HepG2 (cell line): ENCODE data around the gene RAB2B. TPM values are rescaled to one million over a fixed set of nuclear protein-coding genes. Genes with fewer than 3 reads are reported as not detected.
A peak's percentile ranks its signal among the peaks of the same experiment; 100 is the strongest.

Source experiments
- BHLHE40 ChIP-seq: IDR thresholded peaks from 2 replicates; pipeline ENCODE4 v1.6.1; 2011; ENCODE audit warnings: low read length, improper control_type of control experiment
- E2F5 ChIP-seq: sonication (generic); formaldehyde crosslinking; conservative IDR thresholded peaks from 2 replicates; pipeline ENCODE4 v1.4.0; 2020; ENCODE audit warnings: missing genetic modification reagents
- ETS1 ChIP-seq: sonication (generic); formaldehyde crosslinking; IDR thresholded peaks from 2 replicates; pipeline ENCODE4 v1.4.0; 2020; ENCODE audit warnings: missing genetic modification reagents
- NFKB2 ChIP-seq: sonication (generic); formaldehyde crosslinking; IDR thresholded peaks from 2 replicates; pipeline ENCODE4 v1.4.0; 2020; ENCODE audit warnings: missing genetic modification reagents, borderline replicate concordance
- SPEN ChIP-seq: sonication (generic); formaldehyde crosslinking; IDR thresholded peaks from 2 replicates; pipeline ENCODE4 v1.5.1; 2020; ENCODE audit warnings: low read depth, mild to moderate bottlenecking, missing genetic modification reagents
- TAF15 ChIP-seq: fragments of 200-400 bp; formaldehyde crosslinking; IDR thresholded peaks from one replicate; pipeline ENCODE4 v1.6.1; 2018; ENCODE audit warnings: mild to moderate bottlenecking, low read depth, low read length; ENCODE audit not compliant: poor library complexity, severe bottlenecking
- TFE3 ChIP-seq: IDR thresholded peaks from 2 replicates; pipeline ENCODE4 v1.6.1; 2016
- ZBTB25 ChIP-seq: IDR thresholded peaks from 2 replicates; pipeline ENCODE4 v1.6.1; 2018; ENCODE audit warnings: missing genetic modification reagents
- ZC3H4 ChIP-seq: sonication (generic); formaldehyde crosslinking; IDR thresholded peaks from 2 replicates; pipeline ENCODE4 v1.4.0; 2020; ENCODE audit warnings: missing genetic modification reagents, borderline replicate concordance
- ZNF10 ChIP-seq: sonication (generic); formaldehyde crosslinking; IDR thresholded peaks from 2 replicates; pipeline ENCODE4 v1.4.0; 2020; ENCODE audit warnings: mild to moderate bottlenecking, low read depth, missing genetic modification reagents, borderline replicate concordance
- ZNF329 ChIP-seq: sonication (generic); formaldehyde crosslinking; IDR thresholded peaks from 2 replicates; pipeline ENCODE4 v1.9.0; 2021; ENCODE audit warnings: low read depth, mild to moderate bottlenecking, missing genetic modification reagents
- ZNF407 ChIP-seq: sonication (generic); formaldehyde crosslinking; IDR thresholded peaks from one replicate; pipeline ENCODE4 v1.5.1; 2020; ENCODE audit warnings: mild to moderate bottlenecking, missing genetic modification reagents; ENCODE audit errors: not compliant biosample characterization
- ZNF563 ChIP-seq: sonication (generic); formaldehyde crosslinking; IDR thresholded peaks from 2 replicates; pipeline ENCODE4 v1.8.0; 2022; ENCODE audit warnings: mild to moderate bottlenecking, moderate library complexity, missing genetic modification reagents
- ZNF670 ChIP-seq: sonication (generic); formaldehyde crosslinking; IDR thresholded peaks from 2 replicates; pipeline ENCODE4 v1.8.0; 2022; ENCODE audit warnings: mild to moderate bottlenecking, missing genetic modification reagents, borderline replicate concordance
- ZSCAN9 ChIP-seq: IDR thresholded peaks from 2 replicates; pipeline ENCODE4 v1.6.1; 2016; ENCODE audit warnings: borderline replicate concordance
- polyA plus RNA-seq, 8 experiments: library from polyadenylated mRNA; depleted of rRNA in 3 of 8; stranded (reverse) in 7 of 8; unstranded in 1 of 8; fragments of >200 nt; fragmentation: Illumina TruSeq in 4 of 8; extraction: Trizol in 4 of 8; gene quantifications; 2 replicates each; pipeline versions ENCODE4 v1.2.1 to v1.2.3, GENCODE V29; 2011 to 2016; ENCODE audit warnings: low read depth in 4 of 8, missing spikeins in 1 of 8, mixed read lengths in 1 of 8; ENCODE audit not compliant: insufficient read depth in 1 of 8
- total RNA-seq, 5 experiments: library from RNA; depleted of rRNA; stranded (reverse); fragments of >200 nt; fragmentation: Illumina TruSeq; extraction: Trizol; gene quantifications; 2 replicates each; pipeline ENCODE4 v1.2.3, GENCODE V29; 2016; ENCODE audit warnings: low read depth in 1 of 5

RAB2B gene
- total and polyA plus RNA-seq, 2 of the 13 experiments (the other 11 are each of a cell fraction or from before 2014, with no cell fraction given): 36.0 to 60.6 TPM

- TF ChIP-seq ZNF10 (CRISPR knock-in tag): no peak
- no peak for TF ChIP-seq ZC3H4 (CRISPR knock-in tag)
- no peak for TF ChIP-seq ETS1 (CRISPR knock-in tag)
- TF ChIP-seq BHLHE40: no peak
- no peak for TF ChIP-seq E2F5
- TF ChIP-seq SPEN: peak; percentile 16; the same call in 1 of the 2 replicates
- 0 out of 2 replicates have a peak, but pooled peaks have one; percentile 41 for TF ChIP-seq ZNF563 (CRISPR knock-in tag)
- TF ChIP-seq ZSCAN9: peak; percentile 20; the same call in 1 of the 2 replicates
- no peak for TF ChIP-seq ZBTB25 (CRISPR knock-in tag)
- no peak for TF ChIP-seq ZNF407
- TF ChIP-seq TAF15: peak; percentile 58
- no peak for TF ChIP-seq TFE3 (CRISPR knock-in tag)
- peak; percentile 50; the same call in 1 of the 2 replicates for TF ChIP-seq NFKB2 (CRISPR knock-in tag)
- TF ChIP-seq ZNF670 (CRISPR knock-in tag): no peak
- TF ChIP-seq ZNF329 (CRISPR knock-in tag): no peak
Measured at GRCh38 chr14:21525962-21526671, 49.4 kb upstream of the RAB2B start, which contains the start of gene SALL2 (continued).
